GM04504 (cell line): ENCODE data around the gene FZD2.

Experiments used
- DNase-seq: peaks from one replicate; pipeline ENCODE4 v3.0.0-alpha.2; 2012; ENCODE audit warnings: low read depth

The FZD2 gene

DNA sequence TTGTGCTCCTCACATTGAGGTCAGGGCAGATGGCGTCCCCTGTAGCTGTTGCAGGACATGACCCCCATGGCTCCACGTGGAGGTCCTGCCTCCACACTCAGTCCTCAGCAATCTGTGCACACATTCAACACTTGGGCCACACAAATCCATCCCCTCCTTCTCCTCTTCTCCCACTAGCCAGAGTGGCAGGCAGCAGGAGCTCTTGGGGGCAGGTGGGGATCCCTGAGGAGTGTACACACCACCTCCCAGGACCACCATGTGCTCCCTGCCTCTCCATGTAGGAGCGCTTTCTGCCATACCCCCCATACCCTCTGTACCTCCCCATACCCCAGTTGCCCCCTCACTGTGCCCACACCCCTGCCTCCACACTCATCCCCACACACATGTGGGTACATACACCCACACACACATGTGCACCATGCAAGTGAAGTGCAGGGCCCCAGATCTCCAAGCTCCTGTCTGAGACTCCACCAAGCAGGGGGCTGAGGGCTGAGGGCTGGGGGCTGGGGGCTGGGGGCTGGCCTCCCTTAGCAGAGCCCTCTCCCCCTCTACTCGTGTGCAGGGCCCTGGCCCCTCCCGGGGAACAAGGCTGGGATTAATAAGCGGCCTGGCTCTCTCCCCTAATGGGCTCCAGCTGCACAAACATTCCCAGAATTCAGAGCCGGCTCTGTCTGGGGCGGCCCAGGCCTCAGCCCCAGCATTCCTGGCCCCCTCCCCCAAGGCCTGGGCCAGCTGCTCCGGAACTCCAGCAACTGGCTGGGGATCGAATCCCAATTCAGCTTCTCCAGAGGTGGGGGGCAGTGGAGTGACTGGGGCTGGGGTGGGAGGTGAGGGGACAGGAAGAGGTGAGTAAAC lies 50.8 kb downstream of the FZD2 start:
- peak; percentile 32 for DNase-seq

DNA sequence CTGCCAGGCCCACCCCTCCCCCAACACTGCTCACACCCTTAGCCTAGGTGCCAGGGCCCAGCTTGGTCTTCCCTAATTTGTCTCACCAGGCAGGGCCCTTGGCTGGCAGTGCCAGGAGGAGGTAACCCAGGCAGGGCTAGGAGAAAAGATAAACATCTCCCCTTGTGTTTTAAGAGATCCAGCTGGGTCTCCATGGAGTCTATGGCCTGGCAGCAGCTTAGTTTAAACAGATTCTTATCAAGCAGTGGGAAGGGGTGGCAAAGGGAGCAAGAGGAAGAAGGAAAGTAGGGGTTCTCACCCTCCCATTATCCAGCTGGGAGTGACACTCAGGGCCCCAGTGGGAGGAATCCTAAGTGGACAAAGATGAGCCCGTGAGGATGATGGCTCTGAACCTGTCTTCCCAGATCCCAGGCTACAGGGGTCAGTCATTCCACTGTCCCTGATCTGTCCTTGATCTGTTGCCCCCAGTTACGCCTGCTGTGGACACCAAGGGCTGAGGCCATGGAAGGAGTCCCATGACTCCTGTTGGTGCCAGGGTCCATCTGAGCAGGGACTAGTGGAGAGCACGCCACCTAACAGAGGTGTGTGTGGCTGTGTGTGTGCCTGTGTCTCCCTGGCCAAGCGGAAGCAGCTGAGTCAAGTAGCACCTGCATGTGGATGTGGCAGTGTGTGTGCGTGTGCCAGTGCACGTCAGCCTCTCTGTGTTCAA lies 51.6 kb downstream of the FZD2 start:
- DNase-seq = no peak

DNA sequence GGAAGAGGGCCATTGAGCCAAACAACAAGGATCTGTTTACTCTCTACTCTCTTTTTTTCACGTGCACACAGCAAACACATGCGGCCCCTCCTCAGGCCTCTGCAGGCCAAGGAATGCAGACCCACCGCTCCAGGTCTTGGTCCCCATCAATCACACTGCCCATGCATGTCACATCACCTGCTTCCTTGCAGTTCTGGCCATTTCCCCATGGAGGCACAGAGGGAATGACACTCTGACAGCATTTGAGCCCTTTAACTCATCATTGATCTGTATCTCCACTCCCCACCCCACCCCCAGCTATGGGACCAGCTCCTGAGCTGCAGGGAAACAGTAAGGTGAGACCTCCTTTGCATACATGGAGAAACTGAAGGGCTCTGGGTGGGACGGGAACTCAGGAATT lies 53.0 kb downstream of the FZD2 start:
- no peak for DNase-seq
